ENCODE data around the gene ATP9B. TPM values are rescaled to one million over a fixed set of nuclear protein-coding genes. Genes with fewer than 3 reads are reported as not detected.

The ATP9B gene
- total RNA-seq, 1 experiment from 2014 or later = 25.5 TPM

- DNase-seq (ENCODE audit: unreplicated experiment) = no peak
- BruUV-seq (replicated peaks) = no TSS peak
- CTCF ChIA-PET = no interaction called here
- peaks cover 11% of the 10 kb centered on the region for H3K4me1 Mint-ChIP-seq (ENCODE audit: insufficient read depth, unreplicated experiment)
- H3K9me3 Mint-ChIP-seq (ENCODE audit: unreplicated experiment) = peaks cover 30% of the 10 kb centered on the region
- POLR2A ChIA-PET = no interaction called here
- TF ChIP-seq CTCF (IDR thresholded peaks at IDR 0.05; ENCODE audit: unreplicated experiment) = no peak
- intact Hi-C loops (cut with micrococcal nuclease) = no loop called here
- H3K4me3 Mint-ChIP-seq (ENCODE audit: unreplicated experiment) = no peak overlapping the region
- H3K27me3 Mint-ChIP-seq (ENCODE audit: insufficient read depth, unreplicated experiment) = no peaks in the 10 kb centered on the region
- peaks cover 14% of the 10 kb centered on the region for H3K36me3 Mint-ChIP-seq (ENCODE audit: insufficient read depth, unreplicated experiment)
- H3K27ac Mint-ChIP-seq (ENCODE audit: low read depth, unreplicated experiment) = peak overlapping the region; percentile 72
These were observed 355.8 kb downstream of the ATP9B start for GRCh38 chr18:79424880-79425568.

- no peak for TF ChIP-seq CTCF (IDR thresholded peaks at IDR 0.05; ENCODE audit: unreplicated experiment)
- no peaks in the 10 kb centered on the region for H3K27me3 Mint-ChIP-seq (ENCODE audit: insufficient read depth, unreplicated experiment)
- H3K27ac Mint-ChIP-seq (ENCODE audit: low read depth, unreplicated experiment) = no peak overlapping the region
- H3K4me3 Mint-ChIP-seq (ENCODE audit: unreplicated experiment) = no peak overlapping the region
- no peak for DNase-seq (ENCODE audit: unreplicated experiment)
- H3K36me3 Mint-ChIP-seq (ENCODE audit: insufficient read depth, unreplicated experiment) = peaks cover 14% of the 10 kb centered on the region
- H3K9me3 Mint-ChIP-seq (ENCODE audit: unreplicated experiment) = peaks cover 25% of the 10 kb centered on the region
- ChIA-PET CTCF (interaction anchor here (1.0 kb wide), 1 partner anchor 47 kb away, joined by 8 read pairs; no protein-coding TSS in a partner anchor), POLR2A (interaction anchor here (0.6 kb wide), 1 partner anchor 158 kb away, joined by 4 read pairs; no protein-coding TSS in a partner anchor)
- intact Hi-C loops (cut with micrococcal nuclease) = no loop called here
- peaks cover 11% of the 10 kb centered on the region for H3K4me1 Mint-ChIP-seq (ENCODE audit: insufficient read depth, unreplicated experiment)
- no TSS peak for BruUV-seq (replicated peaks)
These were observed 356.3 kb downstream of the ATP9B start for GRCh38 chr18:79425569-79425886.

- H3K4me3 Mint-ChIP-seq (ENCODE audit: unreplicated experiment) = no peak overlapping the region
- no peak for DNase-seq (ENCODE audit: unreplicated experiment)
- no peak for TF ChIP-seq CTCF (IDR thresholded peaks at IDR 0.05; ENCODE audit: unreplicated experiment)
- peaks cover 14% of the 10 kb centered on the region for H3K36me3 Mint-ChIP-seq (ENCODE audit: insufficient read depth, unreplicated experiment)
- H3K27ac Mint-ChIP-seq (ENCODE audit: low read depth, unreplicated experiment) = no peak overlapping the region
- intact Hi-C loops (cut with micrococcal nuclease) = no loop called here
- BruUV-seq (replicated peaks) = no TSS peak
- peaks cover 21% of the 10 kb centered on the region for H3K9me3 Mint-ChIP-seq (ENCODE audit: unreplicated experiment)
- ChIA-PET CTCF (interaction anchor here (1.0 kb wide), 1 partner anchor 48 kb away, joined by 8 read pairs; no protein-coding TSS in a partner anchor), POLR2A (no interaction called here)
- peaks cover 11% of the 10 kb centered on the region for H3K4me1 Mint-ChIP-seq (ENCODE audit: insufficient read depth, unreplicated experiment)
- H3K27me3 Mint-ChIP-seq (ENCODE audit: insufficient read depth, unreplicated experiment) = no peaks in the 10 kb centered on the region
These were observed 357.4 kb downstream of the ATP9B start for GRCh38 chr18:79426376-79427300.
